ENCODE data around the gene CCNYL1. TPM values are rescaled to one million over a fixed set of nuclear protein-coding genes. Genes with fewer than 3 reads are reported as not detected.

Gene CCNYL1
- total RNA-seq, 2 donors from 2014 or later: 19.8 to 22.4 TPM

- Mint-ChIP-seq H3K27me3 (ENCODE audit: insufficient read depth) (no peaks in the 10 kb centered on the region), H3K4me3 (no peak overlapping the region), H3K36me3 (ENCODE audit: low read depth) (no peaks in the 10 kb centered on the region), H3K27ac (no peak overlapping the region), H3K4me1 (peaks cover 38% of the 10 kb centered on the region), H3K9me3 (no peaks in the 10 kb centered on the region)
- Histone ChIP-seq H3K36me3 (ENCODE audit: control insufficient read depth, insufficient read depth, low read length) (no peaks in the 10 kb centered on the region), H3K27me3 (ENCODE audit: control insufficient read depth, insufficient read depth, low read length, poor library complexity, severe bottlenecking) (no peaks in the 10 kb centered on the region), H3K27ac (ENCODE audit: low read depth, low read length) (no peak overlapping the region), H3K9me3 (ENCODE audit: control insufficient read depth, low read length) (no peaks in the 10 kb centered on the region), H3K4me3 (ENCODE audit: low read length) (no peak overlapping the region), H3K4me1 (ENCODE audit: control insufficient read depth, insufficient read depth, low read length) (peaks cover 10% of the 10 kb centered on the region), H3K9ac (ENCODE audit: extremely low read depth, low read length, poor library complexity, severe bottlenecking) (no peak overlapping the region)
- peak; percentile 51 for DNase-seq
- no peak for TF ChIP-seq CTCF (conservative IDR thresholded peaks at IDR 0.05)
- WGBS, 2 experiments (ENCODE audit: insufficient coverage in 1 of 2, insufficient read length in 1 of 2): 88 to 91% methylated on average over 9 to 11 of the region's 11 CpGs
These were observed 68.1 kb downstream of the CCNYL1 start for GRCh38 chr2:207779523-207779922.

- Histone ChIP-seq H3K4me1 (ENCODE audit: control insufficient read depth, insufficient read depth, low read length) (peaks cover 10% of the 10 kb centered on the region), H3K4me3 (ENCODE audit: low read length) (no peak overlapping the region), H3K9me3 (ENCODE audit: control insufficient read depth, low read length) (no peaks in the 10 kb centered on the region), H3K27me3 (ENCODE audit: control insufficient read depth, insufficient read depth, low read length, poor library complexity, severe bottlenecking) (no peaks in the 10 kb centered on the region), H3K27ac (ENCODE audit: low read depth, low read length) (no peak overlapping the region), H3K9ac (ENCODE audit: extremely low read depth, low read length, poor library complexity, severe bottlenecking) (no peak overlapping the region), H3K36me3 (ENCODE audit: control insufficient read depth, insufficient read depth, low read length) (no peaks in the 10 kb centered on the region)
- no peak for DNase-seq
- peaks cover 37% of the 10 kb centered on the region for H3K4me1 Mint-ChIP-seq
- no peaks in the 10 kb centered on the region for H3K27me3 Mint-ChIP-seq (ENCODE audit: insufficient read depth)
- 90 to 94% methylated on average over 10 of the region's 10 CpGs for WGBS, 2 experiments (ENCODE audit: insufficient coverage in 1 of 2, insufficient read length in 1 of 2)
- H3K4me3 Mint-ChIP-seq: no peak overlapping the region
- H3K36me3 Mint-ChIP-seq (ENCODE audit: low read depth): no peaks in the 10 kb centered on the region
- no peaks in the 10 kb centered on the region for H3K9me3 Mint-ChIP-seq
- H3K27ac Mint-ChIP-seq: no peak overlapping the region
- no peak for TF ChIP-seq CTCF (conservative IDR thresholded peaks at IDR 0.05)
These were observed 71.0 kb downstream of the CCNYL1 start for GRCh38 chr2:207782238-207783030.

- 89 to 100% methylated on average over 1 to 2 of the region's 2 CpGs for WGBS, 2 experiments (ENCODE audit: insufficient coverage in 1 of 2, insufficient read length in 1 of 2)
- H3K4me3 ChIP-seq (ENCODE audit: low read length): no peak overlapping the region
- no peak overlapping the region for H3K9ac ChIP-seq (ENCODE audit: extremely low read depth, low read length, poor library complexity, severe bottlenecking)
- Mint-ChIP-seq H3K27me3 (ENCODE audit: insufficient read depth) (no peaks in the 10 kb centered on the region), H3K4me3 (no peak overlapping the region), H3K4me1 (peaks cover 42% of the 10 kb centered on the region), H3K9me3 (no peaks in the 10 kb centered on the region), H3K36me3 (ENCODE audit: low read depth) (no peaks in the 10 kb centered on the region), H3K27ac (no peak overlapping the region)
- no peak overlapping the region for H3K27ac ChIP-seq (ENCODE audit: low read depth, low read length)
- no peak for DNase-seq
- no peak for TF ChIP-seq CTCF (conservative IDR thresholded peaks at IDR 0.05)
- no peaks in the 10 kb centered on the region for H3K27me3 ChIP-seq (ENCODE audit: control insufficient read depth, insufficient read depth, low read length, poor library complexity, severe bottlenecking)
- peaks cover 10% of the 10 kb centered on the region for H3K4me1 ChIP-seq (ENCODE audit: control insufficient read depth, insufficient read depth, low read length)
- H3K36me3 ChIP-seq (ENCODE audit: control insufficient read depth, insufficient read depth, low read length): no peaks in the 10 kb centered on the region
- H3K9me3 ChIP-seq (ENCODE audit: control insufficient read depth, low read length): no peaks in the 10 kb centered on the region
These were observed 72.1 kb downstream of the CCNYL1 start for GRCh38 chr2:207783514-207783913.
